Kidney (tissue), 14 donors: ENCODE measurements around the gene PXDC1. TPM values are rescaled to one million over a fixed set of nuclear protein-coding genes. Genes with fewer than 3 reads are reported as not detected.

ENCODE experiments used
- DNase-seq, 5 donors: peaks; one replicate each; pipeline ENCODE4 v3.0.0-alpha.2; 2013 to 2020
- FAIRE-seq: peaks from 2 replicates; lab custom pipeline; 2012; peaks lifted over from hg19 to GRCh38; lab: Jason Lieb, UNC
- H3K27ac ChIP-seq, 2 donors: one replicate each; pipeline ENCODE4 v1.7.0; 2013; ENCODE audit warnings: low read depth in 2 of 2, low read length in 2 of 2, inconsistent platforms in 1 of 2
- H3K27me3 ChIP-seq: one replicate; pipeline ENCODE4 v1.7.1; 2013; ENCODE audit warnings: low read length, inconsistent platforms; ENCODE audit not compliant: control insufficient read depth, insufficient read depth
- H3K36me3 ChIP-seq, 3 donors: one replicate each; pipeline versions ENCODE4 v1.7.0 to v1.7.1; 2013; ENCODE audit warnings: low read length in 3 of 3, control low read depth in 1 of 3, inconsistent platforms in 1 of 3; ENCODE audit not compliant: insufficient read depth in 3 of 3, control insufficient read depth in 2 of 3
- H3K4me1 ChIP-seq, 3 donors: one replicate each; pipeline versions ENCODE4 v1.7.0 to v1.7.1; 2013; ENCODE audit warnings: low read length in 3 of 3, inconsistent platforms in 1 of 3, low read depth in 1 of 3; ENCODE audit not compliant: control insufficient read depth in 2 of 3, insufficient read depth in 2 of 3
- H3K4me3 ChIP-seq, 3 donors: one replicate each; pipeline versions ENCODE4 v1.7.0 to v1.8.1; 2013; ENCODE audit warnings: low read length in 3 of 3, control low read depth in 1 of 3, inconsistent platforms in 1 of 3
- H3K9ac ChIP-seq, 3 donors: one replicate each; pipeline versions ENCODE4 v1.7.0 to v1.7.1; 2013; ENCODE audit warnings: low read length in 3 of 3, control low read depth in 1 of 3, inconsistent platforms in 1 of 3
- H3K9me3 ChIP-seq, 3 donors: one replicate each; pipeline versions ENCODE4 v1.7.0 to v1.7.1; 2013; ENCODE audit warnings: low read length in 3 of 3, control low read depth in 1 of 3, inconsistent platforms in 1 of 3; ENCODE audit not compliant: control insufficient read depth in 2 of 3, insufficient read depth in 1 of 3
- CTCF ChIP-seq: IDR thresholded peaks from 3 replicates; pipeline ENCODE4 v1.5.1; 2012; ENCODE audit warnings: mild to moderate bottlenecking, moderate library complexity, borderline replicate concordance; ENCODE audit not compliant: insufficient read depth; ENCODE audit errors: extremely low read depth
- intact Hi-C: fragments of 100-400 bp; cut with DNase I; formaldehyde crosslinking; loops from one replicate; pipeline ENCODE4 v1.11.1; 2022
- polyA plus RNA-seq: library from polyadenylated mRNA; stranded (reverse); fragments of 350-450 nt; fragmentation: Illumina TruSeq; extraction: RNeasy Lipid Tissue Mini Kit (QIAGEN cat#74804); gene quantifications from one replicate; pipeline ENCODE4 v1.2.3, GENCODE V29; 2014; ENCODE audit warnings: low read depth, low replicate concordance; ENCODE audit not compliant: insufficient read depth
- total RNA-seq: library from RNA; stranded (reverse); fragmentation: NEBNext Ultra II Directional; extraction: Animal tissue kit (Norgen Biotek cat#: 25700); gene quantifications from one replicate; pipeline ENCODE4 v1.2.1, GENCODE V29; 2021
- donor health status: control.
- donor health status: control.
- donor health status: control.
- donor health status: control.
- donor health status: control.
- donor health status: DM: yes; HTN: yes; CAD: no.
- donor health status: Normal renal cell carcinoma (clear cell type).

Gene PXDC1
- total and polyA plus RNA-seq, 2 donors from 2014 or later = 28.9 to 35.0 TPM

GRCh38 chr6:3778701-3779573 is 27.4 kb upstream of the PXDC1 start:
- no peak for DNase-seq
- no peaks in the 10 kb centered on the region for H3K9me3 ChIP-seq
- TF ChIP-seq CTCF = no peak
- no peak for FAIRE-seq
- no peaks in the 10 kb centered on the region for H3K27me3 ChIP-seq
- no peak overlapping the region for H3K27ac ChIP-seq
- intact Hi-C loops = no loop called here
- no peaks in the 10 kb centered on the region for H3K36me3 ChIP-seq
- H3K4me3 ChIP-seq = no peak overlapping the region
- H3K4me1 ChIP-seq = no peaks in the 10 kb centered on the region
- no peak overlapping the region for H3K9ac ChIP-seq

- FAIRE-seq (no peak), DNase-seq (no peak)
- H3K9me3 ChIP-seq = no peaks in the 10 kb centered on the region
- no peaks in the 10 kb centered on the region for H3K27me3 ChIP-seq
- no peak overlapping the region for H3K9ac ChIP-seq
- no peak overlapping the region for H3K4me3 ChIP-seq
- H3K4me1 ChIP-seq = peaks cover 0 to 5% (median 0%) of the 10 kb centered on the region in 3 donors
- no peak for TF ChIP-seq CTCF
- intact Hi-C loops = no loop called here
- no peaks in the 10 kb centered on the region for H3K36me3 ChIP-seq
- H3K27ac ChIP-seq = no peak overlapping the region
These were observed 26.4 kb upstream of the PXDC1 start for GRCh38 chr6:3777730-3778461.

- no peak overlapping the region for H3K4me3 ChIP-seq
These were observed 25.5 kb upstream of the PXDC1 start for GRCh38 chr6:3776881-3777507.

More at GRCh38 chr6:3776881-3777507, 25.5 kb upstream of the PXDC1 start:
- TF ChIP-seq CTCF = no peak
- intact Hi-C loops = no loop called here
- Histone ChIP-seq H3K4me1 (peaks cover 0 to 5% (median 0%) of the 10 kb centered on the region in 3 donors), H3K36me3 (no peaks in the 10 kb centered on the region), H3K27me3 (no peaks in the 10 kb centered on the region), H3K9me3 (no peaks in the 10 kb centered on the region), H3K9ac (no peak overlapping the region), H3K27ac (no peak overlapping the region)
- DNase-seq (no peak), FAIRE-seq (no peak)
